ENCODE results near the gene TBC1D14.

Gene TBC1D14

GRCh38 chr4:6953751-6954380 is 44.2 kb downstream of the TBC1D14 start:
- peak; percentile 44 for DNase-seq (ENCODE audit: low spot score)

- no peak for DNase-seq (ENCODE audit: low spot score)
Measured at GRCh38 chr4:6955261-6955911, 45.8 kb downstream of the TBC1D14 start.

- DNase-seq (ENCODE audit: low spot score): no peak
Measured at GRCh38 chr4:6956087-6956433, 46.4 kb downstream of the TBC1D14 start.

DNA sequence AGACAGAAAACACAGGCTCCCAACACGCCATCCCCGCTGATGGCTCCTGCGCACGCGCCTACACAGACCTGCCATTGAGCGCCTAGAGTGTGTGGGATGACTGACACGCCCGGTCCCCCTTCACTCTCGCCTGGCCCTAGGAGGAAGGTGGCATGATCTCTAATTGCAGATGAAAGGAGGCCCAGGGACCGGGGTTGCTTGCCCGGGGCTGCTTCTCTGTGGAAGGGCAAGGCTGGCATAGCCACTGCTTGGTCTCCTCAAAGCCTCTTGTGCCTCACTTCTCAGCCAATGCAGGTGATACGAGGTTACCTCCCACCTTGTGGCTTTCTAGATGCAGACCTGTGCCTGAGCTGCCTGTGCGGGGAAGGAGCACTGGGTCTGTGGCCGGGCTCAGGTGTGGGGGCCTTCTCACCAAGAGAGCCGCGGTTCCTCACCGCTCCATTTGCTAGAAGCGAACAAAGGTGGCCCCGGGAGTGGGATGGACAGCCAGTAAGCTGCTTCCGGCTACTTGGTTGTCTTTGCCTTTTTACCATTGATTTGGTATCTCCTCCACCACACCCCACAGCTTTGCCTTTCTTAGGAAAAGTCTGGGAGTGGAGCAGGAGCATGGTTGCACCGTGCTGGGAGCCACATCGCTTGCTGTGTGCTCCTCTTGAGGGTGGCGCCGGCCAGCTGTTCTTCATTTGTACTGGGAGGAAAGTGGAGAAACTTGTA is 47.0 kb downstream of the TBC1D14 start:
- no peak for DNase-seq (ENCODE audit: low spot score)

DNA sequence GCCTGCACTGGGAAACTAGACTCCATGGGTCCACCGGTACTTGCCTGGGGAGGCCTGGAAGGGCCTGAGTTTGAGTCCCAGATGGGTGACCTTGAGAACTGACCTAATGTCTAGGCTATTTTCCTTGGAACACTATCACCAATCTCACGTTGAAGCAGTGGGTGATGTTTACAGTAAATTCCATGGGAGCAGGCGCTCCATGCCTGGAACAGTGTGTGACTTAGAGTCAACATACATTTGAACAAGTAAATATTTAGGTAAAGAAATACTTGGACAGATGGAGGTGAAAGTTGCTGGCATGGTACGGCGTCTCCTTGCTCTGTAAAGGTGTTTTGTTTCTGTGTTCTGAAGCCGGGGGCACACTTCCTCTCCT is 47.5 kb downstream of the TBC1D14 start:
- no peak for DNase-seq (ENCODE audit: low spot score)

- no peak for DNase-seq (ENCODE audit: low spot score)
Measured at GRCh38 chr4:6957994-6958393, 48.4 kb downstream of the TBC1D14 start.

DNA sequence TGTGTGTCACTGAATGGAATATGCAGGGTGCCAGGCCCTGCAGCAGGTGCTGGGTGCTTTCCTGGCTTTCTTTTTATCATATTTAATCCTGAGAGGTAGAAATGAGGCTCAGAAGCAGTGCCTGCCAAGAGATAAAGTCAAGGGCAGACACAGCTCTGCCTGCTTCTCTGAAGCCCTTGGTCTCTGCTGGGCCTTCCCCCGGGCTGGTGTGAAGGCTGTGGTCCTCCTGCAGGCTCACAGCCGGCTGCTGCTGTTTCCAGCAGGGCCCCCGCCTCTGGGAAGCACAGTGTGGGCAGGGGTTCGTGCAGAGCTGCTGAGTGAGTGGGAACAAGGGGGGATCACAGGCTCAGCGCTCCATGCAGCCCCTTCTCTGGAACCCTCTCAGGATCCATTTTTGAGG is 49.6 kb downstream of the TBC1D14 start:
- no peak for DNase-seq (ENCODE audit: low spot score)

- no peak for DNase-seq (ENCODE audit: low spot score)
Measured at GRCh38 chr4:6960154-6960553, 50.5 kb downstream of the TBC1D14 start.

DNA sequence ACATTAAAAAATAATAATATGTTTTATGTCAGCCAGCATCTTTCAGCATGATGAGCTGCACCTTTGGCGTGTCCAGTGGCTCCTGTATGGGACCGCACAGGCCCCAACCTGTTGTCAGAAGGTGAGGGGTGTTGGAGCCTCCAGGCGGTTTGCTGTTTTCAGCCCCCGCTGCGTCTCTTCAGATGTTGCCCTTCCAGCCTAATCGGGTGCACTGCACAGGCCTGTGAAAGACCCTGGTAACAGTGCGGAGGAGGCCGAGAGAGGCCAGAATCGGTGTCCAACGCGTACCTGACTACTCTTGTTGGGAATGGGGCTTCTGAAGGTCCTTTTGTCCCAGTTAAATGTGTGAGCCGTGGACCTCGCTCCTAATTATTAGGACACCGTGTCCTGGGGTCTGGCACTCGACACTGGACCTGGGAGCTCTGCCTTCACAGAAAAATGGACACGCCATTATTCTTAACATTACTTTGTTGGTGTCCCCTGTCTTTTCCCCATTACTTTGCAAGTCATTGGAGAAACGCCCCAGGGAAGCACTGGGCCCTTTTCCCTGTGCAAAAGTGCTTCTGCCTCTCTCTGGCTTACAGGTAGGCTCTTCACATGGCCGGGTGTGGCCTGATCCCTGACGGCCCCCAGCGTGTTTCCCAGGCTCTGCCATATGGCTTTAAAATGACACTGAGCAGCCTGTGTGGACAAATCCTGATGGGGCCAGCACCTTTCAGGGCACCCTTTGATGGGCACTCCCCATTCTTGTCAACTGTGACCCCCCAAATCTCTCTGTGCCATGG is 51.2 kb downstream of the TBC1D14 start:
- DNase-seq (ENCODE audit: low spot score): no peak

DNA sequence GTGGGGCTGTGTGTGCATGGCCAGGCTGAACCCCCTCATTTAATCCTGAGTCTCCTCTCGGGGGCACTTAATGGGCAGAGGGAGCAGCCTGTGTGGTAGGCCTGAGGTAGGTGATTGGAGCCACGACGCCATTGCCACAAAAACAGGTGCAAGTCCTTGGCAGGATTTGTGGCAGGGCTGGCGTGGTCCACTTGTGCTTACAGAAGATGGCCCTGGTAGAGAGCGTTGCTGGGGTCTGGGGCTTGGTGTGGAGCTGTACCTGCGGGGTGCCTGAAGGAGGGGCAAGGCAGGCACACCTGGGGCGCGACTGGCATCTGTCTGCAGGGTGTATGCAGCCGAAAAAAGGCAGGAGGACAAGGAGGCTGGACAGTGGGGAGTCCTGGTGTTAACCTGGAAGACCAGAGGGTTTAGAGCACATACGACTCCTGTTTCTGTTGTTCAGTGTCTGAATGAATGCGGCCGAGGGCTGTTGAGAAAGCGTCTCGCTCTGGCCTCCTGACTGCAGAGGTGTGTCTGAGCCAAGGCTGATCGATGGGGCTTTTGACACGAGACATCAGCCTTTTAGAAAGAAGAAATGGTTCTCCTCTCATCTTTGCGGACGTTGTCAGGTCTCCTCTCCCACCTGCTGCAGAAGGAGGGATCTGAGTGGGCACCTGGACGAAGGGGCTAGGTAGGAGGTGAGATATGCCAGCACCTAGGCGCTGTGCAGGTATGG is 52.0 kb downstream of the TBC1D14 start:
- no peak for DNase-seq (ENCODE audit: low spot score)

DNA sequence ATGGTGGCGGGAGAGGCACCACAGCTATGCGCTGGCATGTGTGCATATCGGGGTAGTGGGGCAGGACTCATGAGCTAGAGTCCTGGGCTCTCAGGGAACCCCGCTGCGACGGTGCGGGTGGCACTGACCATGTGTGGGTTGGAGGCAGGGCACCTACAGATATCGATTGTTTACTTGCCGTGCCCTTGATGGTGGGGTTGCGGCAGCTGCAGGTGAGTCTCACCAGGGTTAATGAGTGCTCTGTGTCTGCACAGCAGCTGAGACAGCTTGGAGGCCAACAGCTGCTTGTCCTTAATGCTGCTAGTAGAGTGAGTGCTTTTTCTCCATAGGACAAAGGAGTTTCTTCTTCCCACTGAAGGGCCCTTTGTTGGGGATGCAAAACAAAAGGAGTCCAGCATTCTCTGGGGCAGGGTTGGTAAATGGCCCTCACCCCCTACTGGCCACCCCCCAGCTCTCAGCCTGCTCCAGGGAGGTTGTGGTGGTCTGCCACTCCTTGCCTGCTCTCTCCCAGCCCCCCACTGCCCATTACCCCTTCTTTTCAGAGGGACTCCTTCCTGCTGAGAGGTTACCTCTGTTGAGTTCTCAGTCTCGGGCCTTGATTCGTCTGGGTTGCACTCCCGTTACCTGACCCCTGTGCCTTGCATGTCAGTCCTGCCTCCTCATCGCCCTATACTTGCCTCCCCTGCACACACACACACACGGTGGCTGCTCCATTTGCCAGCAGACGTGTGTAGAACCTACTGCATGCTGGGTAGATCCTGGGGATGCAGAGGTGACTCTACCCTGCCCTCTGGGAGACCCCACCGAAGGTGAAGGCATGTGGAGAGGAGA is 52.8 kb downstream of the TBC1D14 start:
- no peak for DNase-seq (ENCODE audit: low spot score)

DNA sequence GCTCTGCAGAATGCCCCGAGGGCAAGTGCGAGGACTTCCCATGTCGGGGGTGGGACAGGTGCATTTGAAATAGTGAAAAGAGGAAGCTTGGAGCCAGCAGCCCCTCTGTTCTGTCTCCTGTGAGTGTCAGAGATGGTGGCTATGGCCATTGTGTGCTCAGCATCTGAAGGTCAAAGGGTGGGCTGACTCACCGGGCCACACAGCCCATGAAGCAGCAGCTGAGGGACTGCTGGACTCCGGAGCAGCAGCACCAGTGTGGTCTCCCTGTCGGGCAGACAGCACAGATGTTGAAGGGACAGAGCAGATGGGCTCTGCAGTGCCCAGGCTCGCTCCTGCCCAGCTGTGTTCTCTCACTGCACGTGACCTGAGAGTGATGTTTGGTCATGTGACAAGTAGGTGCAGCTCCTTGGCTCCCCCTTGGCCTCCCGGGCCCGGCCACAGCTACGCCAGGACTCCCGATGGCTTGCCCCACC is 53.5 kb downstream of the TBC1D14 start:
- DNase-seq (ENCODE audit: low spot score): no peak

DNA sequence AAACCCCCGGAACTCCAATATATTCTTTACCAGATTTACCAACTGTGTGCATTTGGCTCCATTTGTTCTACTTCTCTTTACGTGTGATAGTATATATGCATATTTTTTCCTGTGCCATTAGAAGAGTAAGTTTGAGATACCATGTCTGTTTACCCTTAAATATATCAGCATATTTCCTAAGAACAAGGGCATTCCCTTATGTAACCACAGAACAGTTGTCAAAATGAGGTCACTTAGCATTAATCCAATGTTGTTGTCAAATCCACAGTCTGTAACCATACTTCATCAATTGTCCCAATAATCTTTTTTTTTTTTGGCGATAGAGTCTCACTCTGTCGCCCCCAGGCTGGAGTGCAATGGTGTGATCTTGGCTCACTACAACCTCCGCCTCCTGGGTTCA is 55.2 kb downstream of the TBC1D14 start:
- DNase-seq (ENCODE audit: low spot score): no peak

- no peak for DNase-seq (ENCODE audit: low spot score)
Measured at GRCh38 chr4:6965329-6965728, 55.7 kb downstream of the TBC1D14 start.

- no peak for DNase-seq (ENCODE audit: low spot score)
Measured at GRCh38 chr4:6967846-6968340, 58.3 kb downstream of the TBC1D14 start.

DNA sequence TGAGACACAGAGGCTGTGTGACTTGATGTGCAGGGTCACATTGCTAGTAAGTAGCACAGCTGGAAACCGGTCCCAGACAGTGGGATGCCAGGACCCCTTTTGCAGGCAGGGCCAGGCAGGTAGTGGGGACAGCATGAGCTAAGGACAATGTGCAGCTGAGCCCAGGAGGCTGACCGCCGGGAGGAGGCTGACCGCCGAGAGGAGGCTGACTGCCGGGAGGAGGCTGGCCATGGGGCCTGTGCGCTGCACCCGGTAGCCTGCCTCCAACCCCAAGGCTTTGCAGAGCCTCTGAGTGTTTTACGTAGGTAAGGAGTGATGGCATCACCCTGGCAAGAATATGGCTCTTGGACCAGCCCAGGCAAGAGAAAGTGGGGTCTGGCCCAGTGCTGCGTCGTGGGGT is 58.9 kb downstream of the TBC1D14 start:
- DNase-seq (ENCODE audit: low spot score): no peak

- no peak for DNase-seq (ENCODE audit: low spot score)
Measured at GRCh38 chr4:6969826-6970800, 60.5 kb downstream of the TBC1D14 start.

- no peak for DNase-seq (ENCODE audit: low spot score)
Measured at GRCh38 chr4:6971536-6972374, 62.1 kb downstream of the TBC1D14 start.

DNA sequence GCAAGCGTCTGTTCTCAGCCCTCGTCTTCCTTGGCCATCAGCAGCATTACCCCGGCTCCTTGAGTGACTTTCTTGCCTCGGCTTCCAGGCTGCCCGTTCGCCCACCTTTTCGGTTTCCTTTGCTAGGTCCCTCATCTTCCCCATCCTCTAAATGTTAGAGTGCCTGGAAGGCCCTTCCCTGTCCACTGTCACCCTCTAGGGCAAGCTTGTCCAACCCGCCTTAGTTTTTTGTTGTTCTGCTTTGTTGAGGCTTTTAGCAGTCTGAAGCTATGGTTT is 62.7 kb downstream of the TBC1D14 start:
- DNase-seq (ENCODE audit: low spot score): no peak
